ENCODE results near the gene TFRC.
"Not testable (repeated sequence)": the region's sequence is repeated elsewhere in the genome, so short reads cannot be mapped to it uniquely, and the experiment has no call there.

Gene TFRC

GRCh38 chr3:196042673-196043072 lies 39.2 kb downstream of the TFRC start:
- H3K36me3 ChIP-seq (ENCODE audit: control insufficient read depth in 4 of 4, insufficient read depth in 4 of 4, low read length in 3 of 4): peaks cover 2 to 7% (median 4%) of the 10 kb centered on the region in 4 experiments
- H3K27ac ChIP-seq (ENCODE audit: insufficient read depth in 1 of 2, low read depth in 1 of 2, low read length in 2 of 2, poor library complexity in 1 of 2, severe bottlenecking in 2 of 2): no peak overlapping the region
- 96% methylated on average over 3 of the region's 6 CpGs for WGBS (ENCODE audit: insufficient coverage)
- no peak for DNase-seq
- H3K27me3 ChIP-seq (replicated peaks in 2 of 5; ENCODE audit: control insufficient read depth in 4 of 5, insufficient read depth in 5 of 5, low read length in 4 of 5): no peaks in the 10 kb centered on the region
- ChIA-PET POLR2A (no interaction called here), CTCF (no interaction called here)
- H3K4me1 ChIP-seq (ENCODE audit: control extremely low read depth in 1 of 4, control insufficient read depth in 4 of 4, insufficient read depth in 4 of 4, low read length in 3 of 4): no peaks in the 10 kb centered on the region
- no peak overlapping the region for H3K4me3 ChIP-seq (ENCODE audit: control insufficient read depth in 1 of 7, extremely low read depth in 1 of 7, insufficient read depth in 4 of 7, low read depth in 2 of 7, low read length in 6 of 7)
- H3K9me3 ChIP-seq (ENCODE audit: control extremely low read depth in 1 of 5, control insufficient read depth in 4 of 5, insufficient read depth in 2 of 5, low read depth in 1 of 5, low read length in 4 of 5): peaks cover 0 to 14% (median 0%) of the 10 kb centered on the region in 5 experiments

- CTCF ChIA-PET: interaction anchor here (1.1 kb wide), 1 partner anchor 19 kb away, joined by 4 read pairs; no protein-coding TSS in a partner anchor
- no CpG with 5 or more reads among the region's 2 CpGs for WGBS (ENCODE audit: insufficient coverage)
- no peak for DNase-seq
- POLR2A ChIA-PET: no interaction called here
- Histone ChIP-seq H3K36me3 (ENCODE audit: control insufficient read depth in 4 of 4, insufficient read depth in 4 of 4, low read length in 3 of 4) (no peaks in the 10 kb centered on the region), H3K27me3 (replicated peaks in 2 of 5; ENCODE audit: control insufficient read depth in 4 of 5, insufficient read depth in 5 of 5, low read length in 4 of 5) (no peaks in the 10 kb centered on the region), H3K9me3 (ENCODE audit: control extremely low read depth in 1 of 5, control insufficient read depth in 4 of 5, insufficient read depth in 2 of 5, low read depth in 1 of 5, low read length in 4 of 5) (peaks cover 0 to 14% (median 0%) of the 10 kb centered on the region in 5 experiments), H3K4me1 (ENCODE audit: control extremely low read depth in 1 of 4, control insufficient read depth in 4 of 4, insufficient read depth in 4 of 4, low read length in 3 of 4) (no peaks in the 10 kb centered on the region), H3K4me3 (ENCODE audit: control insufficient read depth in 1 of 7, extremely low read depth in 1 of 7, insufficient read depth in 4 of 7, low read depth in 2 of 7, low read length in 6 of 7) (no peak overlapping the region), H3K27ac (ENCODE audit: insufficient read depth in 1 of 2, low read depth in 1 of 2, low read length in 2 of 2, poor library complexity in 1 of 2, severe bottlenecking in 2 of 2) (no peak overlapping the region)
These were observed 42.5 kb downstream of the TFRC start for GRCh38 chr3:196039359-196039758.

DNA sequence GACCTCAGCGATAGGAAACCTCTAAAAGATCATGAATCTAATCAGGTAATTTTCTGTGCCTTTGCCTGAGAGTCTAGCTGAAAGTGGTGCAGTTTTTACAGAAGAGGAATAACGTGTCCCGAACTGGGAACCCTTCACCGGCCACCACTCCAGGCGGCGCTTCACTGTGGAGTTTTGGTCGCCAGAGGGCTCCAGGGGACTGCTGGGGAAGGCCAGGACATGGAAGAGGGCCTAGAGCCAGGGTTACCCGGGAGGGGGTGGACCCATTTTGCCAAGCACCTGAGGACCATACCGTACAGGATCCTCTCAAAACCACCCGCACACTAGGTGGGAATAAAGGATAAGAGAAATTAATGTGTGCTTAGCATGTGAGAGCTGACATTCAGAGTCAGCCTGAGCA lies 55.8 kb downstream of the TFRC start:
- H3K4me3 ChIP-seq (ENCODE audit: control insufficient read depth in 1 of 7, extremely low read depth in 1 of 7, insufficient read depth in 4 of 7, low read depth in 2 of 7, low read length in 6 of 7); H3K36me3 ChIP-seq (ENCODE audit: control insufficient read depth in 4 of 4, insufficient read depth in 4 of 4, low read length in 3 of 4); H3K27me3 ChIP-seq (replicated peaks in 2 of 5; ENCODE audit: control insufficient read depth in 4 of 5, insufficient read depth in 5 of 5, low read length in 4 of 5); H3K27ac ChIP-seq (ENCODE audit: insufficient read depth in 1 of 2, low read depth in 1 of 2, low read length in 2 of 2, poor library complexity in 1 of 2, severe bottlenecking in 2 of 2); H3K4me1 ChIP-seq (ENCODE audit: control extremely low read depth in 1 of 4, control insufficient read depth in 4 of 4, insufficient read depth in 4 of 4, low read length in 3 of 4); H3K9me3 ChIP-seq (ENCODE audit: control extremely low read depth in 1 of 5, control insufficient read depth in 4 of 5, insufficient read depth in 2 of 5, low read depth in 1 of 5, low read length in 4 of 5); DNase-seq; POLR2A ChIA-PET: not testable (repeated sequence)
- WGBS (ENCODE audit: insufficient coverage): 88% methylated on average over 3 of the region's 10 CpGs
- CTCF ChIA-PET: interaction anchor here (1.2 kb wide), 1 partner anchor 17 kb away, joined by 3 read pairs; no protein-coding TSS in a partner anchor

DNA sequence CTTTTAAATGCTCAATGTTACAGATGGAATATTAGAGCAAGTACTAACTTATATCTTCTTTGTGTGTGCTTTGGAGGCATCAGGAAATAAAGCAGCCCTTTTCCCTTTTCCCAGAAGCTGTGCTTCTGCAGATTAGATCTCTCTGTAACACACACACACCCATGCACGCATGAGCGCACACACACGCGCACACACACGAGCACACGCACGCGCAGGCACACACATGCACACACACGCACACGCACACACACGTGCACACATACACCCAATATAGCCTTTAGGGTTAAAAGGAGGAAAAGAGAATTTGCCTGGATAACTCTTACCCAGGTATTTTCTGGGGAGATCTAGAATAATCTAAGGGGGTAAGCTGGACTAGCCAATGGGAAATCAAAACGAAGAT lies 56.9 kb downstream of the TFRC start:
- H3K4me1 ChIP-seq (ENCODE audit: control extremely low read depth in 1 of 4, control insufficient read depth in 4 of 4, insufficient read depth in 4 of 4, low read length in 3 of 4): no peaks in the 10 kb centered on the region
- WGBS (ENCODE audit: insufficient coverage): 92% methylated on average over 1 of the region's 12 CpGs
- H3K9me3 ChIP-seq (ENCODE audit: control extremely low read depth in 1 of 5, control insufficient read depth in 4 of 5, insufficient read depth in 2 of 5, low read depth in 1 of 5, low read length in 4 of 5): no peaks in the 10 kb centered on the region
- ChIA-PET POLR2A (no interaction called here), CTCF (interaction anchor here (1.3 kb wide), 1 partner anchor 21 kb away, joined by 4 read pairs; no protein-coding TSS in a partner anchor)
- H3K36me3 ChIP-seq (ENCODE audit: control insufficient read depth in 4 of 4, insufficient read depth in 4 of 4, low read length in 3 of 4): no peaks in the 10 kb centered on the region
- H3K27ac ChIP-seq (ENCODE audit: insufficient read depth in 1 of 2, low read depth in 1 of 2, low read length in 2 of 2, poor library complexity in 1 of 2, severe bottlenecking in 2 of 2): no peak overlapping the region
- no peak overlapping the region for H3K4me3 ChIP-seq (ENCODE audit: control insufficient read depth in 1 of 7, extremely low read depth in 1 of 7, insufficient read depth in 4 of 7, low read depth in 2 of 7, low read length in 6 of 7)
- no peak for DNase-seq
- H3K27me3 ChIP-seq (replicated peaks in 2 of 5; ENCODE audit: control insufficient read depth in 4 of 5, insufficient read depth in 5 of 5, low read length in 4 of 5): no peaks in the 10 kb centered on the region

DNA sequence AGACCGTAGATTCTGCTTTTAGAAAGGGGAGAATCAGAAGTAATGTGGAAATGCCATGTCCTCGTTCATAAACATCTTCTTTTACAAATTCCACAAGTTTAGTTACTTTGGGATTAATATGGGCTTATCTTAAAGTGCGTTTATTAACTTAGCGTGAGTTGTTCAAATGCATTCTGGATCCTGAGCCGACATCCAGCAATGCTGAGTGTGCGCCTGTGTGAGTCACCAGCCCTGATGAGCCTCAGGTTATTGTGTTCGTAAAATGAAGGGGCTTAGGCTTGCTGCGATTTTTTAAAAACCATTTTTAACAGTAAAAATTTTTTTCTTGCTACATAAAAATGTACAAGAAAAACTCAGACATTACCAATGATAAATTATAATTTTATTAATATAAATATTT lies 57.9 kb downstream of the TFRC start:
- no peaks in the 10 kb centered on the region for H3K27me3 ChIP-seq (replicated peaks in 2 of 5; ENCODE audit: control insufficient read depth in 4 of 5, insufficient read depth in 5 of 5, low read length in 4 of 5)
- H3K4me3 ChIP-seq (ENCODE audit: control insufficient read depth in 1 of 7, extremely low read depth in 1 of 7, insufficient read depth in 4 of 7, low read depth in 2 of 7, low read length in 6 of 7): no peak overlapping the region
- H3K4me1 ChIP-seq (ENCODE audit: control extremely low read depth in 1 of 4, control insufficient read depth in 4 of 4, insufficient read depth in 4 of 4, low read length in 3 of 4): peaks cover 0 to 6% (median 0%) of the 10 kb centered on the region in 4 experiments
- no peaks in the 10 kb centered on the region for H3K36me3 ChIP-seq (ENCODE audit: control insufficient read depth in 4 of 4, insufficient read depth in 4 of 4, low read length in 3 of 4)
- H3K9me3 ChIP-seq (ENCODE audit: control extremely low read depth in 1 of 5, control insufficient read depth in 4 of 5, insufficient read depth in 2 of 5, low read depth in 1 of 5, low read length in 4 of 5): no peaks in the 10 kb centered on the region
- no peak for DNase-seq
- no peak overlapping the region for H3K27ac ChIP-seq (ENCODE audit: insufficient read depth in 1 of 2, low read depth in 1 of 2, low read length in 2 of 2, poor library complexity in 1 of 2, severe bottlenecking in 2 of 2)
- ChIA-PET CTCF (interaction anchor here (1.2 to 1.3 kb wide), 2 partner anchors 20 to 269 kb away, joined by 3 to 4 read pairs; no protein-coding TSS in a partner anchor), POLR2A (no interaction called here)
- 100% methylated on average over 5 of the region's 8 CpGs for WGBS (ENCODE audit: insufficient coverage)

DNA sequence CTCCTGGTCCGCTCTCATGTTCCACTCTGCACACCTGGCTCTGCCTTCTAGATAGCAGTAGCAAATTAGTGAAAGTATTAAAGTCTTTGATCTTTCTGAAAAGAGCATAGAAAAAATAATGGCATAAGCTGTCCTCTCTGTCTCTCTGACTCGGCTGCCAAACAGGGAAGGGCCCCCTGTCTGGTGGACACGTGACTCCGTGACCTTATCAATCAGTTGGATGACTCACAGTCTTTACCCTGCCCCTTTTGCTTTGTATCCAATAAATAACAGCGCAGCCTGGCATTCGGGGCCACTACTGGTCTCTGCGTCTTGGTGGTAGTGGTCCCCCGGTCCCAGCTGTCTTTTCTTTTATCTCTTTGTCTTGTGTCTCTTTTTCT lies 59.4 kb downstream of the TFRC start:
- WGBS (ENCODE audit: insufficient coverage): 87% methylated on average over 8 of the region's 8 CpGs
- H3K4me1 ChIP-seq (ENCODE audit: control extremely low read depth in 1 of 4, control insufficient read depth in 4 of 4, insufficient read depth in 4 of 4, low read length in 3 of 4); H3K27ac ChIP-seq (ENCODE audit: insufficient read depth in 1 of 2, low read depth in 1 of 2, low read length in 2 of 2, poor library complexity in 1 of 2, severe bottlenecking in 2 of 2); H3K9me3 ChIP-seq (ENCODE audit: control extremely low read depth in 1 of 5, control insufficient read depth in 4 of 5, insufficient read depth in 2 of 5, low read depth in 1 of 5, low read length in 4 of 5); POLR2A ChIA-PET; CTCF ChIA-PET; H3K27me3 ChIP-seq (replicated peaks in 2 of 5; ENCODE audit: control insufficient read depth in 4 of 5, insufficient read depth in 5 of 5, low read length in 4 of 5); H3K36me3 ChIP-seq (ENCODE audit: control insufficient read depth in 4 of 4, insufficient read depth in 4 of 4, low read length in 3 of 4); H3K4me3 ChIP-seq (ENCODE audit: control insufficient read depth in 1 of 7, extremely low read depth in 1 of 7, insufficient read depth in 4 of 7, low read depth in 2 of 7, low read length in 6 of 7); DNase-seq: not testable (repeated sequence)

DNA sequence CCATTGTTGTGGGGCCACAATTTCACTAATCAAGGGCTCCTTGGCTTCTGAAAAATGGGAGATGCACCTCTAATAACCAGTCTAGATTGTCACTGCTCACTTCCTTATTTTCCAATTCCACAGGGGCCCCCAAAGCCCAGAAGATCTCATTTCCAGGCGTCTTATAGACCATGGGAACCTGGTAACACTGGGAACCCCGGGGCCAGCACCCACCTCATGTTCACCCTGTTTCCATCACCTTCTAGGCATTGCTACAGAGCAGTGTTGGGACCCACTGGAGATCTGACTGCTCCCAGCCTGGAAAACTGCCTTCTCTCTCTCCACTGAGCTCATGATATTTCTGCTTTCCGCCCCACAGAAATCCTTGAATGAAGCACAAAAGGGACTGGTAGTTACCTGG lies 61.5 kb downstream of the TFRC start:
- POLR2A ChIA-PET: no interaction called here
- CTCF ChIA-PET: interaction anchor here (1.1 to 1.2 kb wide), 2 partner anchors 19 to 21 kb away, joined by 3 to 4 read pairs; no protein-coding TSS in a partner anchor
- H3K36me3 ChIP-seq (ENCODE audit: control insufficient read depth in 4 of 4, insufficient read depth in 4 of 4, low read length in 3 of 4): no peaks in the 10 kb centered on the region
- WGBS (ENCODE audit: insufficient coverage): 81% methylated on average over 2 of the region's 3 CpGs
- H3K4me3 ChIP-seq (ENCODE audit: control insufficient read depth in 1 of 7, extremely low read depth in 1 of 7, insufficient read depth in 4 of 7, low read depth in 2 of 7, low read length in 6 of 7): no peak overlapping the region
- no peak overlapping the region for H3K27ac ChIP-seq (ENCODE audit: insufficient read depth in 1 of 2, low read depth in 1 of 2, low read length in 2 of 2, poor library complexity in 1 of 2, severe bottlenecking in 2 of 2)
- H3K9me3 ChIP-seq (ENCODE audit: control extremely low read depth in 1 of 5, control insufficient read depth in 4 of 5, insufficient read depth in 2 of 5, low read depth in 1 of 5, low read length in 4 of 5): no peaks in the 10 kb centered on the region
- no peaks in the 10 kb centered on the region for H3K27me3 ChIP-seq (replicated peaks in 2 of 5; ENCODE audit: control insufficient read depth in 4 of 5, insufficient read depth in 5 of 5, low read length in 4 of 5)
- no peak for DNase-seq
- peaks cover 0 to 6% (median 0%) of the 10 kb centered on the region in 4 experiments for H3K4me1 ChIP-seq (ENCODE audit: control extremely low read depth in 1 of 4, control insufficient read depth in 4 of 4, insufficient read depth in 4 of 4, low read length in 3 of 4)

All from common myeloid progenitor, CD34-positive (primary cell).